Neural cell (in vitro differentiated cells): Measurements from ENCODE around the gene PUM1. TPM values are rescaled to one million over a fixed set of nuclear protein-coding genes. Genes with fewer than 3 reads are reported as not detected.

Experiments used
- H2AFZ ChIP-seq: fragments of 200-600, 300-800 bp; sonication (generic), shearing (Covaris generic); 2 replicates; pipeline ENCODE4 v1.6.0; 2014; ENCODE audit warnings: low read depth, mild to moderate bottlenecking, antibody characterized with exemption, low read length, moderate library complexity
- H3F3A ChIP-seq: fragments of 200-600 bp; shearing (Covaris generic); 2 replicates; pipeline ENCODE4 v1.6.1; 2016; ENCODE audit warnings: mild to moderate bottlenecking, moderate library complexity, mixed read lengths, antibody characterized with exemption, low read length; ENCODE audit not compliant: insufficient read depth, poor library complexity, severe bottlenecking
- H3K27ac ChIP-seq: fragments of 200-600, 300-800 bp; sonication (generic), shearing (Covaris generic); 2 replicates; pipeline ENCODE4 v1.5.1; 2014; ENCODE audit warnings: mild to moderate bottlenecking, low read length, moderate library complexity
- H3K27me3 ChIP-seq: fragments of 300-800, 200-600 bp; sonication (generic), shearing (Covaris generic); 2 replicates; pipeline ENCODE4 v1.6.0; 2014; ENCODE audit warnings: mild to moderate bottlenecking, low read depth, low read length, moderate library complexity; ENCODE audit not compliant: insufficient read depth
- H3K36me3 ChIP-seq: fragments of 300-800, 200-600 bp; sonication (generic), shearing (Covaris generic); 2 replicates; pipeline ENCODE4 v1.5.1; 2014; ENCODE audit warnings: mild to moderate bottlenecking, antibody characterized with exemption, low read length, moderate library complexity; ENCODE audit not compliant: insufficient read depth
- H3K4me2 ChIP-seq: fragments of 300-800, 200-600 bp; sonication (generic), shearing (Covaris generic); 2 replicates; pipeline ENCODE4 v1.6.0; 2014; ENCODE audit warnings: mild to moderate bottlenecking, low read length
- H3K4me3 ChIP-seq: fragments of 300-800, 200-600 bp; sonication (generic), shearing (Covaris generic); 2 replicates; pipeline ENCODE4 v1.5.1; 2014; ENCODE audit warnings: mild to moderate bottlenecking, low read length, moderate library complexity
- H3K79me2 ChIP-seq: fragments of 200-600 bp; shearing (Covaris generic); replicated peaks from 2 replicates; pipeline ENCODE4 v1.6.0; 2014; ENCODE audit warnings: mild to moderate bottlenecking, low read length, moderate library complexity; ENCODE audit not compliant: insufficient read depth
- H3K9ac ChIP-seq: fragments of 300-800, 200-600 bp; sonication (generic), shearing (Covaris generic); 2 replicates; pipeline ENCODE4 v1.6.1; 2016; ENCODE audit warnings: mild to moderate bottlenecking, low read length, mixed read lengths
- H3K9me2 ChIP-seq: fragments of 200-600 bp; shearing (Covaris generic); 2 replicates; pipeline ENCODE4 v1.6.1; 2016; ENCODE audit warnings: mild to moderate bottlenecking, low read length, mixed read lengths; ENCODE audit not compliant: insufficient read depth
- H3K9me3 ChIP-seq: fragments of 200-600, 300-800 bp; sonication (generic), shearing (Covaris generic); 2 replicates; pipeline ENCODE4 v1.6.1; 2016; ENCODE audit warnings: mild to moderate bottlenecking, mixed run types, low read length, moderate library complexity, mixed read lengths
- H4K20me1 ChIP-seq: fragments of 200-600 bp; shearing (Covaris generic); 2 replicates; pipeline ENCODE4 v1.6.1; 2016; ENCODE audit warnings: mild to moderate bottlenecking, mixed run types; ENCODE audit not compliant: insufficient read depth
- EP300 ChIP-seq: fragments of 450-650 bp; conservative IDR thresholded peaks from 2 replicates; pipeline ENCODE4 v1.6.1; 2014; ENCODE audit warnings: antibody characterized with exemption, mild to moderate bottlenecking, moderate library complexity; ENCODE audit not compliant: poor library complexity, severe bottlenecking
- EZH2 ChIP-seq: fragments of 200-600, 300-800 bp; shearing (Covaris generic), sonication (generic); IDR thresholded peaks from 2 replicates; pipeline ENCODE4 v1.6.1; 2014; ENCODE audit warnings: antibody characterized with exemption, low read length, borderline replicate concordance, mild to moderate bottlenecking; ENCODE audit not compliant: insufficient read depth, poor library complexity, severe bottlenecking
- MXI1 ChIP-seq: fragments of 450-650 bp; conservative IDR thresholded peaks from 2 replicates; pipeline ENCODE4 v1.6.1; 2014; ENCODE audit warnings: antibody characterized with exemption, mild to moderate bottlenecking; ENCODE audit not compliant: poor library complexity, severe bottlenecking
- POLR2AphosphoS5 ChIP-seq: IDR thresholded peaks from 2 replicates; pipeline ENCODE4 v1.6.1; 2012
- RAD21 ChIP-seq: fragments of 450-650 bp; conservative IDR thresholded peaks from 2 replicates; pipeline ENCODE4 v1.6.1; 2014; ENCODE audit warnings: antibody characterized with exemption, mild to moderate bottlenecking, moderate library complexity
- SMC3 ChIP-seq: fragments of 450-650 bp; conservative IDR thresholded peaks from 2 replicates; pipeline ENCODE4 v1.6.1; 2014; ENCODE audit warnings: antibody characterized with exemption, mild to moderate bottlenecking, moderate library complexity; ENCODE audit not compliant: poor library complexity
- TAF1 ChIP-seq: IDR thresholded peaks from 2 replicates; pipeline ENCODE4 v1.6.1; 2012; ENCODE audit warnings: low read depth
- polyA plus RNA-seq: library from polyadenylated mRNA; depleted of rRNA; stranded (reverse); fragments of >200 nt; gene quantifications from 2 replicates; pipeline ENCODE4 v1.2.3, GENCODE V29; 2014
- TF ChIP-seq, protein P1 (sequence below): IDR thresholded peaks from 2 replicates; pipeline ENCODE4 v1.6.1; 2012; ENCODE audit warnings: borderline replicate concordance
- TF ChIP-seq, protein P2 (sequence below): fragments of 450-650 bp; IDR thresholded peaks from 2 replicates; pipeline ENCODE4 v1.5.1; 2014; ENCODE audit warnings: antibody characterized with exemption, mild to moderate bottlenecking, moderate library complexity; ENCODE audit not compliant: poor library complexity, severe bottlenecking

Gene PUM1
- polyA plus RNA-seq, 1 donor from 2014 or later, result 60.8 TPM

DNA sequence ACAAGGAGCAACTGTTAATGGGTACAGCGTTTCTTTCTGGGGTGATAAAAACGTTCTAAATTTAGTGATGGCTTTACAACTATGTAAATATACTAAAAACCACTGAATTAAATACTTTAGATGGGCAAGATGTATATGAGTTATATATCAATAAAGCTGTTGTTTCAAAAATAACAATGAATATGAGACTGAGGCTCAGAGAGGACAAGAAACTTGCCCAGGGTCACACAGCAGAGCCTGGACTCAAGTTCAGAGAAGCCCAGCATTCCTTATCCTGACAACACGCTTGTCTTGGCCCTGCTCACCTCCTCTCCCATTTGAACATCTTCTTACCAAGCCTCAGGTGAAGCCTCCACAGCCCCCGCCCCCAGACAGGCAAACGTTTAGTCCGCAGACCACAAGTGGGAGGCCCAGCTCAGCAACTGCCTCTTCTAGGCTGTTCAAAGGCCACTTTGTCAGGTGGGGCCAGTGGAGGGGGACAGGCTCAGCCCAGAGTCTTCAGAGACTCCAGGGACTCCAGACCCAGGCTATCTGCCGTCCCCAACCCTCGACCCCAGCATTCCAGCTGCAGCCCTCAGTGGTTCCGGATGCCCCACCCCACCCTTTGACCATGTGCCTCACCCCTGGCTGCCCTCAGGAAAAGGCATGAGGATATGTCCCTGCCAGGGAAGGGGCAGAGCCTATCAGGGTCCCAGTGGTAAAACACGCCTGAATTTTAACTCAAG, 174.9 kb downstream of the PUM1 start:
- Histone ChIP-seq H3K27ac (no peak overlapping the region), H3K4me2 (no peak overlapping the region), H3K9ac (no peak overlapping the region), H3F3A (no peaks in the 10 kb centered on the region), H3K27me3 (no peaks in the 10 kb centered on the region), H3K9me2 (no peaks in the 10 kb centered on the region), H2AFZ (no peak overlapping the region), H3K9me3 (no peaks in the 10 kb centered on the region), H3K79me2 (peaks cover 80% of the 10 kb centered on the region), H4K20me1 (no peaks in the 10 kb centered on the region), H3K36me3 (no peaks in the 10 kb centered on the region), H3K4me3 (no peak overlapping the region)
- TF ChIP-seq RAD21 (no peak), SMC3 (no peak), MXI1 (no peak), EP300 (no peak), POLR2AphosphoS5 (no peak), TAF1 (no peak), EZH2 (no peak)
- TF ChIP-seq, protein P1, sequence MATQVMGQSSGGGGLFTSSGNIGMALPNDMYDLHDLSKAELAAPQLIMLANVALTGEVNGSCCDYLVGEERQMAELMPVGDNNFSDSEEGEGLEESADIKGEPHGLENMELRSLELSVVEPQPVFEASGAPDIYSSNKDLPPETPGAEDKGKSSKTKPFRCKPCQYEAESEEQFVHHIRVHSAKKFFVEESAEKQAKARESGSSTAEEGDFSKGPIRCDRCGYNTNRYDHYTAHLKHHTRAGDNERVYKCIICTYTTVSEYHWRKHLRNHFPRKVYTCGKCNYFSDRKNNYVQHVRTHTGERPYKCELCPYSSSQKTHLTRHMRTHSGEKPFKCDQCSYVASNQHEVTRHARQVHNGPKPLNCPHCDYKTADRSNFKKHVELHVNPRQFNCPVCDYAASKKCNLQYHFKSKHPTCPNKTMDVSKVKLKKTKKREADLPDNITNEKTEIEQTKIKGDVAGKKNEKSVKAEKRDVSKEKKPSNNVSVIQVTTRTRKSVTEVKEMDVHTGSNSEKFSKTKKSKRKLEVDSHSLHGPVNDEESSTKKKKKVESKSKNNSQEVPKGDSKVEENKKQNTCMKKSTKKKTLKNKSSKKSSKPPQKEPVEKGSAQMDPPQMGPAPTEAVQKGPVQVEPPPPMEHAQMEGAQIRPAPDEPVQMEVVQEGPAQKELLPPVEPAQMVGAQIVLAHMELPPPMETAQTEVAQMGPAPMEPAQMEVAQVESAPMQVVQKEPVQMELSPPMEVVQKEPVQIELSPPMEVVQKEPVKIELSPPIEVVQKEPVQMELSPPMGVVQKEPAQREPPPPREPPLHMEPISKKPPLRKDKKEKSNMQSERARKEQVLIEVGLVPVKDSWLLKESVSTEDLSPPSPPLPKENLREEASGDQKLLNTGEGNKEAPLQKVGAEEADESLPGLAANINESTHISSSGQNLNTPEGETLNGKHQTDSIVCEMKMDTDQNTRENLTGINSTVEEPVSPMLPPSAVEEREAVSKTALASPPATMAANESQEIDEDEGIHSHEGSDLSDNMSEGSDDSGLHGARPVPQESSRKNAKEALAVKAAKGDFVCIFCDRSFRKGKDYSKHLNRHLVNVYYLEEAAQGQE, result no peak
- TF ChIP-seq, protein P2, sequence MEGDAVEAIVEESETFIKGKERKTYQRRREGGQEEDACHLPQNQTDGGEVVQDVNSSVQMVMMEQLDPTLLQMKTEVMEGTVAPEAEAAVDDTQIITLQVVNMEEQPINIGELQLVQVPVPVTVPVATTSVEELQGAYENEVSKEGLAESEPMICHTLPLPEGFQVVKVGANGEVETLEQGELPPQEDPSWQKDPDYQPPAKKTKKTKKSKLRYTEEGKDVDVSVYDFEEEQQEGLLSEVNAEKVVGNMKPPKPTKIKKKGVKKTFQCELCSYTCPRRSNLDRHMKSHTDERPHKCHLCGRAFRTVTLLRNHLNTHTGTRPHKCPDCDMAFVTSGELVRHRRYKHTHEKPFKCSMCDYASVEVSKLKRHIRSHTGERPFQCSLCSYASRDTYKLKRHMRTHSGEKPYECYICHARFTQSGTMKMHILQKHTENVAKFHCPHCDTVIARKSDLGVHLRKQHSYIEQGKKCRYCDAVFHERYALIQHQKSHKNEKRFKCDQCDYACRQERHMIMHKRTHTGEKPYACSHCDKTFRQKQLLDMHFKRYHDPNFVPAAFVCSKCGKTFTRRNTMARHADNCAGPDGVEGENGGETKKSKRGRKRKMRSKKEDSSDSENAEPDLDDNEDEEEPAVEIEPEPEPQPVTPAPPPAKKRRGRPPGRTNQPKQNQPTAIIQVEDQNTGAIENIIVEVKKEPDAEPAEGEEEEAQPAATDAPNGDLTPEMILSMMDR, result no peak

DNA sequence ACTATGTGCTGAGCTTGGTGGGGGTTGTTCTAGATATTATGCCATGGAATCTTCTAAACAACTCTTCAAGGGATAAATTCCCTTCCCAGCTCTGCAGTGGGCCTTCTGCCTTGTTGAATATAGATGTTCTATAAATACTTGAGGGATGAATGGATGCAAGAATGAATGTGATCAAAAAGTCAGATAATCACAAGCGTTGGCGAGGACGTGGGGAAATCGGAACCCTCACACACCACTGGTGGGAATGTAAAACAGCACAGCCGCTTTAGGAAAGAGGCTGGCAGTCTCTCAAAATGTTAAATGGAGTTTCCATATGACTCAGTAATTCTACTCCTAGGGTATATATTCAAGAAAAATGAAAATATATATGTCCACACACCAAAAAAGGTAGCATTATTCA, 176.0 kb downstream of the PUM1 start:
- Histone ChIP-seq H3K27ac (no peak overlapping the region), H3K9ac (no peak overlapping the region), H2AFZ (no peak overlapping the region), H3F3A (no peaks in the 10 kb centered on the region), H3K4me3 (no peak overlapping the region), H3K79me2 (peaks cover 90% of the 10 kb centered on the region), H3K4me2 (no peak overlapping the region), H3K9me2 (no peaks in the 10 kb centered on the region), H4K20me1 (no peaks in the 10 kb centered on the region), H3K27me3 (no peaks in the 10 kb centered on the region), H3K36me3 (no peaks in the 10 kb centered on the region), H3K9me3 (no peaks in the 10 kb centered on the region)
- TF ChIP-seq RAD21 (no peak), SMC3 (no peak), EZH2 (no peak), TAF1 (no peak), MXI1 (no peak), EP300 (no peak)
- TF ChIP-seq, protein P2, result no peak
- TF ChIP-seq, protein P1, result no peak
